Esophagus muscularis mucosa (tissue), 4 donors: ENCODE results near the gene RGS16.

Source experiments
- CTCF ChIP-seq, 3 experiments: fragments of 200-600 bp in 2 of 3; fragments of 450-650 bp in 1 of 3; sonication (generic) in 2 of 3; IDR thresholded peaks; one replicate each; pipeline ENCODE4 v1.5.1; 2017 to 2019; ENCODE audit warnings: antibody characterized with exemption in 3 of 3, mild to moderate bottlenecking in 2 of 3, moderate library complexity in 1 of 3
- EP300 ChIP-seq: sonication (generic); formaldehyde crosslinking; IDR thresholded peaks from one replicate; pipeline ENCODE4 v1.6.1; 2017; ENCODE audit warnings: antibody characterized with exemption
- POLR2AphosphoS5 ChIP-seq, 2 donors: sonication (generic); formaldehyde crosslinking; IDR thresholded peaks; one replicate each; pipeline ENCODE4 v1.6.1; 2017; ENCODE audit warnings: antibody characterized with exemption in 2 of 2

GRCh38 chr1:182601913-182602312, 2.3 kb downstream of the RGS16 start:
- TF ChIP-seq CTCF (IDR thresholded peaks at IDR 0.05) (no peak), POLR2AphosphoS5 (IDR thresholded peaks at IDR 0.05) (no peak), EP300 (no peak)
